ENCODE data around the gene CAPN15.
"Not testable (repeated sequence)": the region's sequence is repeated elsewhere in the genome, so short reads cannot be mapped to it uniquely, and the experiment has no call there.

The CAPN15 gene

DNA sequence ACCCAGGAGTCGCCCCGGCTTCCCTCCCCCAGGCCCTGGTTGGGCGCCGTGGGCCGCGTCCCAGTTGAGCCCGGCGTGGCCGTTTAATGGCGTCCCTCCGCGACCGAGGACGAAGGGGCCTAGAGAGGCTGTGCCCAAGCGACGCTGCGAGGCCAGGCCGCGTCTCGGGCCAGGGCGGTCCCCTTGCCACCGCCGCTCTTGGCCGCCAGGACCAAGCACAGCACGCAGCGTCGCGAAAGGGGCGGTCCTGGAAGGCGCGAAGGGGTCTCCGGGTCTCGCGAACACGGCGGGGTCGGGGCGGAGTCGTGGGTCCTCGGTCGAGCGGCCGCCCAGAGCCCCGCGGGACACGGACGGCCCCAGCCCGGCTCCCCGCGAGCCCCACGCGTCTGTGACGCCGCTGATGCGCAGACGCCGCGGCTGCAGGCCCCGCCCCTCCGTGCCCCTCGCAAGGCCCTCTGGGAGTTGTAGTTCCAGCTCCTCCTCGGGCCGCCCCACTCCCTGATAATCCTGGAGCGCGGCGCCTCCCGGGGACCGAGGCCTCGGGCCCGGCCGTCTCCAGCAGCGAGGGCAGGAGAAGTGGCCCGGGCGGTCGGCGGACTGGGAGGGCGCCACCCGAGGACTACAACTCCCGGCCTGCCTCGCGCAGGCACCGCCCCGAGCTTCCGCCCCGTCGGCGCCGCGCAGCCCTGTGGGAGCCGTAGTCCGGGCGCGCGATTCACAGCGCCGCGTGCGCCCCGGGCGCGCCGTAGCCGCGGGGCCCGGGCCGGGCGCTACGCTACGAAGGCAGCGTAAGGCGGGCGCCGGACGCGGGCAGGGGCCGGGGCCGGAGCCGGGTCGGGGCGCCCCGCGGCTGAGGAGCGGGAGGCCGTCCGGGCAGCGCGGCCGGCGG lies at the start of gene CAPN15:
Gene CAPN15 (plus strand): TSS at position 698 of the 889 bp plus-strand sequence. CDS start 19,127 bp downstream, outside the sequence.
- DNase-seq (ENCODE audit: low spot score), result peak; percentile 82

DNA sequence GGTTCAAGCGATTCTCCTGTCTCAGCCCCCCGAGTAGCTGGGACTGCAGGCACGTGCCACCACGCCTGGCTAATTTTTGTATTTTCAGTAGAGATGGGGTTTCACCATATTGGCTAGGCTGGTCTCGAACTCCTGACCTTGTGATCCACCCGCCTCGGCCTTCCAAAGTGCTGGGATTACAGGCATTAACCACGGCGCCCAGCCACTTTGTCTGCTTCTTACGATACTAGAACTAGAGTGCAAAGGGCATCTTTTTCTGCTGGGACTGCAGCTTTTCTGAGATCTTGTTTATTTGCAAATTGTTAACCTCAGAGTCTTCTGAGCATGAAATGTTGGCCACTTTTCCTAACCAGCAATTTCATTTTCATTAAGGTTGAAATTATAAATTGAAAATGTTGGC lies 49.2 kb upstream of the CAPN15 start:
- DNase-seq (ENCODE audit: low spot score), result not testable (repeated sequence)

DNA sequence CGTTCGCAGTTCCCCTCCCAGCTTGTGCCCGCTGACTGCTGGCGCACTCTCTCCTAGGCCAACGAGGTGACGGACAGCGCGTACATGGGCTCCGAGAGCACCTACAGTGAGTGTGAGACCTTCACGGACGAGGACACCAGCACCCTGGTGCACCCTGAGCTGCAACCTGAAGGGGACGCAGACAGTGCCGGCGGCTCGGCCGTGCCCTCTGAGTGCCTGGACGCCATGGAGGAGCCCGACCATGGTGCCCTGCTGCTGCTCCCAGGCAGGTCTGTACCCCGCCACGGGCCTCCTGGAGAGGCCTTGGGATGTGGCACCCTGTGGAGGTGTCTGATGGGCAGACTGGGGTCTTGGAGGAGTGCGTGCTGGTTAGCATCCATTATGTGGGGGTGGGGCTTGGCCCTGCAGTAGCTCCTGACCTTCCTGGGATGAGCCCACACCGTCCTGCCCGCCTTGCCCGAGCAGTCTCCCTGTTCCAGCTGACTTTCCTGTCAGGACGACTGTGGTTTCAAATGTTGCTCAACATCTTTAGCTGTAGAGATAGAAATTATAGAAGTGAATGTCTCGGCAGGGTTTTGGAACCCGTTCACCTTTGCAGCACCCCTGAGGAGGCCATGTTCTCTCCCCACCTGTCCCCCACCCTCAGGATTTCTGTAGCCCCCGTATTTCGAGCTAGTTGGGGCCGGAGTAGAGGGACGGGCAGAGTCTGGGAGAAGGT lies 44.9 kb upstream of the CAPN15 start:
- DNase-seq (ENCODE audit: low spot score), result no peak

DNA sequence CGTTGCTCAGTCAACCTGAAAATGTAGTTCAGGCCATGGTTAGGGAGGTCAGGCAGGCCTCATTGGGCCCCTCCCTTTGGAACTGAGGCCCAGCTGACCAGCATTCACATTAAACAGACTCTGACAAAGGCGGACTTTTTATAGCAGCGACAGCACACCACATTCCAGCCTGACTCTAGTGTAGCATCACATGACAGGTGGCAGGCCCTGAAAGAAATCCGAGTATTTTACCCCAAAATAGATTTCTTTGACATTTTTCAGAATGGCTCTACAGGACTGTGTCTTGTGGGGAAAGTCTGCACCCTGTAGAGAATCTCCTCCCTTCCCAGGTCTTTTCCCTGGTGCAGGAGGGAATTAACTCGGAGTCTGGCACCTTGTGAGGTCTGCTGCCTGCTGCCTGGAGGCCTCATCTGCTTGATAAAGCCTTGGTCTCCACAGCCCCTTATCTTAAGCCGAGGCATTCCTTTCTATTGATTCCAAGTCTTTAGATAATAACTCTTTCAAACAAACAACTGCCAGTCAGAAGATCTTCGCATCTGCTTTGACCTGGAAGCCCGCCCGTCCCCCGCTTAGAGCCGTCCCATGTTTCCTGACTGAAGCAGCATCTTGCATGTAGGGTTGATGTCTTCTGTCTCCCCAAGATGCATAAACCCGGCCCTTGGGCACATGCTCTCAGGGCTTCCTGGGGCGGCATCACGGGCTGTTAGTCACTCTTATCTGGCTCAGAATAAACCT lies 44.0 kb upstream of the CAPN15 start:
- peak; percentile 76 for DNase-seq (ENCODE audit: low spot score)

DNA sequence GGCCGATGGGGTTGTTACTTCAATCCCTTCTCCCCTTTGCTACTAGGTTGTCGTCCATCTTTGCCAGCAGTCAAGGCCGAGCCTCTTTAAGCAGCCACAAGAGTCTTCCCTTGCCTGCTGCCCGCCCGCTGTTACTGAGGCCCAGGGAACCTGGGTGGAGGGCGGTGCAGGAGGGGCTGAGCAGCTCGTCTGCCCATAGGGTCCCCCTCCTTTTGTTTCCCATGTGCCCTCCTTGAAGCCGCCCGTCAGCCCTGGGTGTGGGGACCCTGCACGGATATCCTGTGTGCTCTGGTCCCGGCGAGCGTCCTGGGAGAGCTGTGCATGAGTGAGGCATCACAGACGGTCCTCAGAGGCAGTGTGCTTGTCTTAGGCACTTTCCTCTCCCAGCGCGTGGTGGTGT lies 37.9 kb upstream of the CAPN15 start:
- no peak for DNase-seq (ENCODE audit: low spot score)

DNA sequence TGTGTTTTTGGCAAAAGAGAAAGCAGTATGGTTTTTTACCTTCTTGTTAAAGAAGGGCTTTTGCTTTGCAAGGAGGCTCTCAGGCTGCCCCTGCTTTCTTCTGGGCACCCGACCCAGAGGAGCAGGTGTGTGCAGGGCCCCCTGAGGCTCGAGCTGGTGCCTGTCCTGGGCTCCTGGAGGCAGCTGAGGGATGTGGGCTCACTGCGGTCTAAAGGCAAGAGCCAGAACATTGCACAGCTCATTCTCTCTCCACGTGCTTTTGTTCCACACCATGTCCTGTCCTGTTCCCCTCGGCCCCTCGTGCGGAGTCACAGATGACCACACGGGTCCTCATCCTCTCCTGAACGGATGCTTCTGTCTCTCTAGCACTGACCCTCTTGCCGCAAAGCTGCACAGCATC lies 36.7 kb upstream of the CAPN15 start:
- no peak for DNase-seq (ENCODE audit: low spot score)

DNA sequence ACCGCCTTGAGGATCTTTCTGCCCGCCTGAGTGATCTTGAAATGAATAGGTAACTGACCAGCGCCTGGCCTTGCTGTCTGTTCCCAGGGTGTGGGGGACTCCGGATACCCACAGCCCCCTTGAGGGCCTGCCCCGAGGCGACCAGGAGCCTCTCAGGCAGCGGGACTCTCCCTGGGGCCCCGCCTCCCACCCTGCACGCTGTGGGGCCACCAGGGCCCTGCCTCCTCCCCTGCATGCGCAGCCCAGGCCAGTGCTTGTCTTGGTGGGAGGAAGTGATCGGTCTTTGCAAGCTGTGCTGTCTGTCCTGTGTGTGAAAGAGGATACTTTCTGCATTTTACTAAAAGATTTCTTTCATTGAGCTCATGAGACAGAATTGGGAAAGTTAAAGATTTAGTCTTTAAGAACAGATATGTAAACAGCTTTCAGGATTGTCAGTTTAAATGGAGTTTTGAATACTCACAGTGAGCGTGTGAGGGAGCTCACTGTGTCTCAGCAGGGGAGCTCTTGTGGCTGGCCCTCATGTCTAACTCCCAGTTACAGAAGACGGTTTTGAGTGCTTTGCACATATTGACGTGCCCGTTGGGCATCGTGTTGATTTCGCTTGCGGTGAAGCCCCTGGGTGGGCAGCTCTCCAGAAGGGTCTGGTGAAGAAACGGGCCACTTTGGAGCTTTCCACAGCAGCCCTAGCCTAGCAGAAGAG lies 36.1 kb upstream of the CAPN15 start:
- DNase-seq (ENCODE audit: low spot score), result no peak

DNA sequence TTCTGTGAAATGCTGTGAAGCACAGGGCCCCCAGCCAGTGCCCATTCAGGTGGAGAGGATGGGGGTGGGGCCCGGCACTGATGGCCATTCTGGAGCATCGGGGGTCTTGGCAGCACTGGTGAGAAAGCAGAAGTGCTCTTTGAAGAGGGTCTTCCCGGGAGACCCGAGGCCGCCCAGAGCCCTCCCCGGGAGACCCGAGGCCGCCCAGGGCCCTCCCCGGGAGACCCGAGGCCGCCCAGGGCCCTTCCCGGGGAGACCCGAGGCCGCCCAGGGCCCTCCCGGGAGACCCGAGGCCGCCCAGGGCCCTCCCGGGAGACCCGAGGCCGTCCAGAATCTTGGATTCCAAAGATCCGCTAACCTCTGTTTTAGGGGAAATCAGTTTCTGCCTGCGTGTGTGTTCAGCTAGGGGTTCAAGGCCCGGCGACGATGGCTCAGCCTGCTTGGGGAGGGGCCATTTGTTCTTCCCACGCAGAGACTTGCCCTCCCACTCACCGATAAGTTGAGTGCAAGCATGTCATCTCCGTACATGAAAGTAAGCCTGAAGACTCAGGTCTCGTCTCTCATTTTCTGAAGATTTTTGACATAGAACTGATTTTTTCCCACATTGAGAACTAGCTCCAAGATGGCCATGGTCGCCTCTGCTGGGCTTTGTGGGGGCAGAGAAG lies 35.2 kb upstream of the CAPN15 start:
- DNase-seq (ENCODE audit: low spot score), result no peak

DNA sequence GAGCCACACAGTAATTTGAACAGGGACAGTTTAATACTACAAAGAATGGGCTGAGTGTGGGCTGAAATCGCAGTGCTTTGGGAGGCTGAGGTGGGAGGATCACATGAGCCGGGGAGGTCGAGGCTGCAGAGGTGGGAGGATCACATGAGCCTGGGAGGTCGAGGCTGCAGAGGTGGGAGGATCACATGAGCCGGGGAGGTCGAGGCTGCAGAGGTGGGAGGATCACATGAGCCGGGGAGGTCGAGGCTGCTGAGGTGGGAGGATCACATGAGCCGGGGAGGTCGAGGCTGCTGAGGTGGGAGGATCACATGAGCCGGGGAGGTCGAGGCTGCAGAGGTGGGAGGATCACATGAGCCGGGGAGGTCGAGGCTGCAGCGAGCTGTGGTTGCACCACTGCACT lies 32.8 kb upstream of the CAPN15 start:
- DNase-seq (ENCODE audit: low spot score), result not testable (repeated sequence)

DNA sequence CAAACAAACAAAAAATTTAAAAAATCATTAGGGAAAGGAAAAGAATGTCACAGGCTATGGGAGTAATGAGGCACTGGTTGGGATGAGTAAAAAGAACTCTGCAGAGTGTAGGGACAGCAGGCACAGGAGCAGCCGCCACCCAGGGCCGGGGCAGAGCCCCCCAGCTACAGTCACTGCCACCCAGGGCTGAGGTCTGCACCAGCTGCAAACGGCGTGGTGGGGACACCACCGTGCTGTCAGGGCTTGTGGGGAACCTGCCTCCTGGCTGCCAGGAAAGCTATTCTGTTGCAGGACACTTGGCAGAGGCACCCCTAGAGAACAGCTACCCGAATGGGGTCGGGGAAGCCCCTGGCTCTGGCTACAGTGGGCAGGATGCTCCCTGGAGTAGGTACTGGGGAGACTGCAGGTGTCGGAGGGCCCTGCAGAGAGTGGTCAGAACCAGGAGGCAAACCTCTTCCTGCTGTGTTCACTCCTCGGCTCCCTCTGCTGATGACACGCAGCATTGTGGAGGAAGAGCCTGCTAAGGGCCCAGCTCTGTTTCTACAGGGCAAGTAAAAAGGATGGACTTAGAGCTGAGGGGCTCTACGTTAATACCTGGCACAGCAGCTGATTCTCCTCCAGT lies 32.3 kb upstream of the CAPN15 start:
- no peak for DNase-seq (ENCODE audit: low spot score)

DNA sequence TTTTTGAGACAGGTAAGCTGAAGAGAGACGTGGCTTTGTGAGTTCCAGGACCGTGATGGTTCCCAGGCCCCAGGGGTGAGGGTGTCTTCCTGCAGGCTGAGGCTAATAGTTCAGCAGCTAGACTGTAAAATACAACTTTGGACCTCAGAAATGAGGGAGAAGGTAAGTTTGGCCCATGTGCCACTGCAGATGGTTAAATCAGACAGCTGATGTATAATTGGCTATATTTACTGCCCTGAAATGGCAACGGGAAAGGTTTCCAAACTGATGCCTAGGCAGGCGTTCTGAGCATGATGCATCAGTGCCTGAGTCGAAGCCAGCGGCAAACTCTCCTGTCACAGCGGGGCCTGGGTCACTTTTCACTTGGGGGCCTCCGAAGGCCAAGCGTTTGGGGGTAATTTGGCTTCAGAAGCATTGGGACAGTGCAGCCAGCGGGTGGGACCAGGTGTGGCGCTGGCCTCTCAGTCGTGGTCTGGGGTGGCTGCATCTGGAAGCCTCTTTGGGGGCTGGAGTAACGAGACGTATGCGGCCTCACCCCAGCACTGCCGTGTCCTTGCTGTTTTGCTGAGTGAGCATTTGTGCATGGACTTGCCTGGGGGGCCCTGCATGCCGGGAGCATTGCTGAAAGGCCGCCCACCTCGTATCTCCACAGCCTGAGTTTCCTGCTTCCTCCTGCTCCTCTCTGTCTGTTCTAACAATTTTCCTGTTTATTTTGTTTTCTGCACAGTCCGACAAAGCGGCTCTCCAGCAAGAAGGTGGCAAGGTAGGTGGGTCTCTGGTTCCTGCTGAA lies 31.2 kb upstream of the CAPN15 start:
- DNase-seq (ENCODE audit: low spot score), result no peak

DNA sequence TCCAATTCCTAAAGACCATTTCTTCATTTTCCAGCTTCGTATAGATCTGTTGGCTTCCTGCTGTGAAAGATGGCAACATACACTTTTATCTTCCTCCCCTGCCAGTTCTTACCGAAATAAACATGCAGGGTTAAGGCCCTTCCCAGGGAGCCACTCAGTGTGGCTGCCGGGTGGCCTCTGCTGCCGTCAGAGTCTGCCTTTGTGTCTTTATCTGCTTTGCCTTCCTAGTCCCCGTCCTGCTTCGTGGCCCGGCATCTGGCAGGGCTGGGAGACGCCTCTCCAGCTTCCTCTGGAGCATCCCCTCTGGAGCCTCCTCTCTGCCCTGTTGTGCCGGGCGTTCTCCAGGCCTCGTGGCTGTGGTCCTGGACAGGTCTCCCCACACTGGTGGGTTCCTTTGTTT lies 30.3 kb upstream of the CAPN15 start:
- no peak for DNase-seq (ENCODE audit: low spot score)

DNA sequence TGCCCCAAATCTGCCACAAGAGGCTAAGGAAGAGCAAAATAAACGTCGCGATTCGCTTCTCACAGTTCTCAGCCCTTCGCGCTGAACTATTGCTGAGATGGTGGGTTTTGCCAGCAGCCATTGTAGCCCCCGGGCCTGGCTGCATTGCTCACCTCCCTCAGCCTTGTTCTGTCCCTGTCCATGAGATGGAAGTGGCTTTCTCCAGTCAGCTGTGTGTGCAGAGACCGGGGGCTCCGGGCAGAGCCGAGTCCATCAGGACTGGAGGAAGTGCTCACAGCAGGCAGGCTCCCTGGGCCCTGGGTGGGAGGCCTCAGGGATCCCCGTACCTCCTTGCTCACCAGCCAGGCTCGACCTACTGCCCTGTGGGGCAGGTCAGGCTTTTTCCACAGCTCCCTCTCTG lies 27.6 kb upstream of the CAPN15 start:
- no peak for DNase-seq (ENCODE audit: low spot score)

DNA sequence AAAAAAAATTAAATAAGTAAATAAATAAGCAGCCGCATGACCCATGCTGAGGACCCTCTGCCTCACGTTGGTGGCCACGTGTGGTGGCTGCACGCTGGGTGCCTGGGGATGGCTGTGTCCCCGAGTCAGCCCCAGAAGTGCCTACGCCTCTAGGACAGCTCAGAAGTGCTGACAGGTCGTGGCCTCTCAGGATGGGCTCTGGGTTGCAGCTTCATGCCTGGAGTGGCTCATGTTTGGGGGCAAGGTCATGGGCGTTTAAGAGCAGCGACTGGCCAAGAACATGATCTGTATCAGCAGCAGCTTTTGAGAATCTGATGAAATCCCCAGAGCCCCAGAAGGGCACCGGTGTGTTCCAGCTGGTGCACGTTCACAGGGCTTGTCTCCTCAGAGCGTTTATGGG lies 26.8 kb upstream of the CAPN15 start:
- DNase-seq (ENCODE audit: low spot score), result no peak

DNA sequence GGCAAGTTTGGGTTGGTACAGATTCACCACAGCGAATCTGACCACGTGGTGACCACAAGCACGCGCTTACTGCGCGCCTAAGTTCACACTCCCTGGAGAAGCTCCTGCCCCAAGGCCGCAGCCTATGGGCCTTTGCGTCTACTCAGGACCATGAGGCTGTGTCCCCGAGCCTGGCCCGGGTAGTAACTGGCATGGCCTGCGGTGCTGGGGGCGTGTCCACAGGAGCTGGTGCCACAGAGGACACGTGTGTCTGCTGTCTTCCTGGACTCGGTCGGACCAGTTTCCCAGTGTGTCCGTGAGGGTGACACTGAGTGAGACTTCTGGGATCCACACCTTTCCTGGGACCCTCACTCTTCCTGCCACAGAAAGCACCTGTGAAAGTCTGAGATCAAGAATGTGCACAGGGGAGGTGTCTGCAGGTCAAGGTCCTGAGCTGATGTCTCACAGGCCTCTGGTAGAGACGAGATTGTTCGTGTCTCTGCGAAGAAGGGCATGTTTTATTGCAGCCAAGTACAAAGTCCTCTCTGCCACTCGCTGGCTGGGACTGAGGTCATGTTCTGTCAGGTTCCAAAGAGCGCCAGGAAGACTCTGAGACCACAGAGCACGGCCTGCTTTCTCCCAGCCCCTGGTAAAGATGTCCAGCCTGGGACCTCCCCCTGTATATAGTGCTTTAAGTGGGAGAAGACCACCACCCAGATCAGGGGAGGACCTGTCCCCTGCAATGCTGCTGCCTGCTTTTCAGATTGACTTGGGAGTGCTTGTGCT lies 25.2 kb upstream of the CAPN15 start:
- no peak for DNase-seq (ENCODE audit: low spot score)

DNA sequence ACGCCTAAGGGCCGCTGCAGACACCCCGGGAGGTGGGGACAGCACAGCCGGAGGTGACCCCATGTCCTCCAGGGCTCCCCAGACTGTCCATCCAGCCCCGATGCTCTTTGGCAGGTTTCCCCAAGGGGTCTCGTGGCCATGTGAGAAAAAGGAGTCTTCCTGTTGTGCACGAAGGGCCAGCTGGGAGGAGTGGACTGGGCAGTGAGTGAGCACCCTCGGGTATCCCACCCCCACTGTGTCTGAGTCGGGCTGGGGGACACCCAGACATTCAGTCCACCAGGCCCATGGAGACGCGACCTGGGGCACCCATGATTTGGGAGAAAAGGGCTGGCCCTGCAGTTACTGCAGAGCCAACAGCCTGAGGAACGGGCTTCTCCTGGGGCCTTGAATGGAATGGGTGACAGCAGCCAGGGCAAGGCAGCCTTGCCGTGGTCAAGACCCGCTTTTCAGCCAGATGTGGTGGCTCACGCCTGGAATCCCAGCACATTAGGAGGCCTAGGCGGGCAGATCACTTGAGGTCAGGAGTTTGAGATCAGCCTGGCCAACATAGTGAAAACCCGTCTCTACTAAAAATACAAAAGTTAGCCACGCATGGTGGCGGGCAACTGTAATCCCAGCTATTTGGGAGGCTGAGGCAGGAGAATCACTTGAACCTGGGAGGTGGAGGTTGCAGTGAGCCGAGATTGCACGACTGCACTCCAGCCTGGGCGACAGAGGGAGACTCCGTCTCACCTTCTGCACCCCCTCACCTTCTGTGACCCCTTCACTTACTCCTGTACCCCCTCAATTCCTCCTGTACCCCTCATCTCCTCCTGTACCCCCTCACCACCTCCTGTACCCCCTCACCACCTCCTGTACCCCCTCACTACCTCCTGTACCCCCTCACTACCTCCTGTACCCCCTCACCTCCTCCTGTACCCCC lies 24.1 kb upstream of the CAPN15 start:
- no peak for DNase-seq (ENCODE audit: low spot score)

DNA sequence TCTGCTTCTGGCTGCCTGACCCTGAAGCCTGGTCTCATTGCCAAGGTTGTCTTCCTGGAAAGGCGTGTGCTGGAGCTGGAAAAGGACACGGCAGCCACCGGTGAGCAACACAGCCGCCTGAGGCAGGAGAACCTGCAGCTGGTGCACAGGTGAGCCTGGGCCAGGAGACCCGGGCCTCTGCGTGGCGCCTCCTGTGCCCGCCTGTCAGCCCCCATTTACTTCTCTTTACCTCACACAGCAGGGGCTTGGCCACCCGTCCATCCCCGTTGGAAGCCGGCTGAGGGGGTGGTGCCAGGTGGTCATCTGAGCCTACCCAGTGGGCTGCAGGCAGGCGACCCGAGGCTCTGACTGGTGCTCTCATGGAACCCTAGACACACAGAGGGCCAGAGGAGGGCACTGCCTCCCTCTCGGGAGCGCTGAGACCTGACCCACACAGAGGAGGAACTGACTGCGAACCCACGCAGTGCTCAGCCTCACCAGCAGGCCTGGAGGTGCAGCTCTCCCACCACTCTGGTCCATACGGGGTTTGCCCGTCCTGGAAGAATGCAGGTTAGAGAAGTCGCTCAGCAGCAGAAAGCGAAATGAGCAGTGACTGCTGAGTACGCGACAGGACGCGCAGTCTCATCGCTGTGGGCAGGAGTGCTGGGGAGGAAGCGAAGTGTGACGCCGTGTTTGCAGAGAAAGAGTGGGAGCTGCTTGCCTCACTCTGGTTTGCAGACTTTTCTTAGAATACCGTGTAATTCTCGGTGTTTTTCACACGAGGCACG lies 21.9 kb upstream of the CAPN15 start:
- no peak for DNase-seq (ENCODE audit: low spot score)

DNA sequence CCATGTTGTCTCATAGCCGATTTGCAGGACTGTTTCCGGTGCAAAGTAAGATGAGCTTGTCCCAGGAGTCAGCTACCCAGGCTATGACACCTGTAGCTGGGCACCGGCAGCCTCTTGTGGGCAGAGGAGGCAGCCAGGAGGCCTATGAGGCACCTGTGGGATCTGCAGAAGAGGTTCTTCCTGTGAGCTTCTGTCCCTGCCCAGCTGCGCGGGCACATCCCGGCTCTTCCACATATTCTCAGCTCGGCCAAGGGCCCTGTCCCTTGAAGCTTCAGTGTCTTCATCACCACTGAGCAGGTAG lies 21.3 kb upstream of the CAPN15 start:
- no peak for DNase-seq (ENCODE audit: low spot score)
